HEK293T (cell line): ENCODE results near the gene RAB11FIP3.

Experiments
- FOXM1 ChIP-seq: fragments of 450-650 bp; IDR thresholded peaks from 2 replicates; pipeline ENCODE4 v1.6.1; 2017; ENCODE audit warnings: mild to moderate bottlenecking, borderline replicate concordance
- HDGF ChIP-seq: fragments of 450-650 bp; IDR thresholded peaks from 2 replicates; pipeline ENCODE4 v1.6.1; 2017; ENCODE audit warnings: antibody characterized with exemption, borderline replicate concordance
- L3MBTL2 ChIP-seq: fragments of 450-650 bp; conservative IDR thresholded peaks from 2 replicates; pipeline ENCODE4 v1.6.1; 2016; ENCODE audit warnings: mild to moderate bottlenecking
- SP1 ChIP-seq: fragments of 450-650 bp; IDR thresholded peaks from 2 replicates; pipeline ENCODE4 v1.6.1; 2017

GRCh38 chr16:441447-441846, 16.0 kb downstream of the RAB11FIP3 start:
- TF ChIP-seq SP1 (no peak), FOXM1 (no peak), HDGF (no peak), L3MBTL2 (no peak)
